Panc1 (cell line): ENCODE measurements around the gene NPAS3. TPM values are rescaled to one million over a fixed set of nuclear protein-coding genes. Genes with fewer than 3 reads are reported as not detected.

Experiments used
- ATAC-seq: fragments of 200-7000 bp; cut with Tn5 transposase; 2 replicates; pipeline ENCODE4 v1.9.1; 2020; ENCODE audit warnings: mild to moderate bottlenecking, moderate library complexity
- BruUV-seq: library from RNA; stranded (reverse); fragments of 400-500 nt; replicated peaks from 2 replicates; lab custom pipeline; 2021; lab: Mats Ljungman, UMichigan
- CTCF ChIA-PET: fragments of 300-600 bp; sonication (Branson Sonifier 250); formaldehyde crosslinking; loops from one replicate; lab custom pipeline; 2022; ENCODE audit warnings: antibody characterized with exemption; lab: Charles Lee
- POLR2A ChIA-PET: fragments of 300-600 bp; sonication (Branson Sonifier 250); formaldehyde crosslinking; loops from one replicate; lab custom pipeline; 2022; ENCODE audit warnings: antibody characterized with exemption; lab: Charles Lee
- DNase-seq: peaks from one replicate; pipeline ENCODE4 v3.0.0-alpha.2; 2010; ENCODE audit warnings: low read depth, low spot score
- H3K27ac ChIP-seq: 2 replicates; pipeline ENCODE4 v1.5.1; 2011; ENCODE audit warnings: mild to moderate bottlenecking, low read length, inconsistent platforms
- H3K27me3 ChIP-seq: fragments of 200-500 bp; sonication (Bioruptor generic); 2 replicates; pipeline ENCODE4 v1.6.0; 2014; ENCODE audit warnings: low read length, inconsistent platforms; ENCODE audit not compliant: control insufficient read depth, insufficient read depth
- H3K36me3 ChIP-seq: fragments of 200-500 bp; sonication (Bioruptor generic); 2 replicates; pipeline ENCODE4 v1.5.1; 2014; ENCODE audit warnings: inconsistent platforms, mild to moderate bottlenecking, low read length, moderate library complexity; ENCODE audit not compliant: control insufficient read depth, insufficient read depth
- H3K4me1 ChIP-seq: 2 replicates; pipeline ENCODE4 v1.5.1; 2011; ENCODE audit warnings: inconsistent platforms, mild to moderate bottlenecking, low read length, moderate library complexity; ENCODE audit not compliant: control insufficient read depth, insufficient read depth
- H3K4me3 ChIP-seq, 2 experiments: 2 replicates each; pipeline ENCODE4 v1.5.1; 2011 to 2012; ENCODE audit warnings: low read depth in 2 of 2, low read length in 2 of 2, mild to moderate bottlenecking in 2 of 2, inconsistent platforms in 1 of 2, moderate library complexity in 1 of 2
- H3K9me3 ChIP-seq: fragments of 200-500 bp; sonication (Bioruptor generic); 2 replicates; pipeline ENCODE4 v1.5.1; 2014; ENCODE audit warnings: low read depth, mild to moderate bottlenecking, inconsistent platforms, low read length, moderate library complexity; ENCODE audit not compliant: control insufficient read depth, insufficient read depth
- CTCF ChIP-seq: fragments of 450-650 bp; IDR thresholded peaks from 2 replicates; pipeline ENCODE4 v1.5.1; 2017; ENCODE audit warnings: mild to moderate bottlenecking
- POLR2AphosphoS5 ChIP-seq: IDR thresholded peaks from 2 replicates; pipeline ENCODE4 v1.6.1; 2012; ENCODE audit warnings: mild to moderate bottlenecking, low read depth, low read length, moderate library complexity
- REST ChIP-seq, 2 experiments: IDR thresholded peaks; 2 replicates each; pipeline ENCODE4 v1.6.1; 2011 to 2012; ENCODE audit warnings: low read depth in 2 of 2, control low read depth in 1 of 2, low read length in 1 of 2, mild to moderate bottlenecking in 1 of 2, moderate library complexity in 1 of 2; ENCODE audit not compliant: insufficient read depth in 1 of 2
- SIN3A ChIP-seq: IDR thresholded peaks from 2 replicates; pipeline ENCODE4 v1.6.1; 2012; ENCODE audit warnings: low read depth, mild to moderate bottlenecking, low read length, moderate library complexity, borderline replicate concordance; ENCODE audit not compliant: insufficient read depth
- TCF7L2 ChIP-seq: IDR thresholded peaks from 2 replicates; pipeline ENCODE4 v1.6.1; 2011; ENCODE audit warnings: mild to moderate bottlenecking, low read depth, low read length, inconsistent platforms
- in situ Hi-C: cut with HindIII; loops from 2 replicates; pipeline ENCODE4 v1.10.0; 2016; ENCODE audit warnings: low sequenced_read_pairs, low pct_unique_long_range_greater_than_20kb
- intact Hi-C: fragments of 100-400 bp; cut with micrococcal nuclease; formaldehyde crosslinking; loops from one replicate; pipeline ENCODE4 v1.10.0; 2022; ENCODE audit not compliant: unreplicated experiment
- total RNA-seq: library from RNA; stranded (reverse); gene quantifications from one replicate; pipeline ENCODE4 v1.2.1, GENCODE V29; 2021; ENCODE audit not compliant: unreplicated experiment

The NPAS3 gene
- total RNA-seq, 1 experiment from 2014 or later = 0.23 TPM

DNA sequence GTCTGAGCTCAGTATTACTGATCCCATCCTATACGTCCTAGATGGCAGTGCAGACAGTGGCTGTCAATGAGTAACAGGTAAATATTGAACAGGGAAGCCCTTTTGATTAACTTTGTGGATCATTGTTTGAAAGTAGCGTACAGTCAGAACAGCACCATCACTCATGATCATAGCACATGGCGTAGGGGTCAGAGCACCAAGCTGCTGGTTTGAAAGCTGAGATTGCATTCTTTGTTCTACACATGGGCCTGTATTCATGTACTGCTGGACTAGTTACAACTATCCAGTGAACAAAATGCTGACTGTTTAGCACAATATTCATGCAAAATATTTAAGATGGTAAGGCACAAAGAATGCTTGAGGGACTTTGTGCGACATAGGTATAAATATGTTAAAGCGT, 131.8 kb downstream of the NPAS3 start:
- intact Hi-C loops = no loop called here
- TF ChIP-seq SIN3A (no peak), CTCF (no peak)
- no TSS peak for BruUV-seq
- in situ Hi-C loops = no loop called here
- Histone ChIP-seq H3K4me1 (no peaks in the 10 kb centered on the region), H3K27me3 (no peaks in the 10 kb centered on the region), H3K27ac (no peak overlapping the region), H3K9me3 (no peaks in the 10 kb centered on the region), H3K36me3 (no peaks in the 10 kb centered on the region), H3K4me3 (no peak overlapping the region)
- CTCF ChIA-PET = no interaction called here
- POLR2A ChIA-PET = no interaction called here
- no peak for DNase-seq
- ATAC-seq = no peak

DNA sequence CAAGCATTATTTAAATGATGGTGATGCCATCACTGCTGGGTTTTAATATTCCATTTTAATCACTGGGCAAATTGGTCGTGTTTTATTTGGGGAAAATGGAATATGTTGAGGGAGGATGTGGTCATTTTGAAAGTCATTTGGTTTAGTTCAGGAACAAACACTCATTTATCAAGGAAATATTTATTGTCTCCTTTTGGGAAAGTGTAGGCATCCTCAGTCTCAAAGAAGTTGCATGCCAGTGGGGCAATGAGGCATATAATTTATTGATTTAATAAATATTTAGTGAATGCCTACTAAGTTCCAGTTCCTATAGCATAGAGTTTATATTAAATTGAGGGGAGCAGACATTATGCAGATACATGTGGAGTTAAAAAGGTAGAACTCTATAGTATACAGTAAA, 134.3 kb downstream of the NPAS3 start:
- no peak for DNase-seq
- Histone ChIP-seq H3K27me3 (no peaks in the 10 kb centered on the region), H3K9me3 (no peaks in the 10 kb centered on the region), H3K4me3 (no peak overlapping the region), H3K4me1 (no peaks in the 10 kb centered on the region), H3K36me3 (no peaks in the 10 kb centered on the region), H3K27ac (no peak overlapping the region)
- BruUV-seq = no TSS peak
- POLR2A ChIA-PET = no interaction called here
- no peak for TF ChIP-seq REST (IDR thresholded peaks at IDR 0.05; ENCODE audit: insufficient read depth in 1 of 2, low read depth in 2 of 2, low read length in 1 of 2)
- TF ChIP-seq SIN3A = no peak
- no peak for TF ChIP-seq TCF7L2
- TF ChIP-seq CTCF = no peak
- no peak for TF ChIP-seq POLR2AphosphoS5
- no peak for ATAC-seq
- CTCF ChIA-PET = no interaction called here
- intact Hi-C loops (no loop called here), in situ Hi-C loops (no loop called here)

DNA sequence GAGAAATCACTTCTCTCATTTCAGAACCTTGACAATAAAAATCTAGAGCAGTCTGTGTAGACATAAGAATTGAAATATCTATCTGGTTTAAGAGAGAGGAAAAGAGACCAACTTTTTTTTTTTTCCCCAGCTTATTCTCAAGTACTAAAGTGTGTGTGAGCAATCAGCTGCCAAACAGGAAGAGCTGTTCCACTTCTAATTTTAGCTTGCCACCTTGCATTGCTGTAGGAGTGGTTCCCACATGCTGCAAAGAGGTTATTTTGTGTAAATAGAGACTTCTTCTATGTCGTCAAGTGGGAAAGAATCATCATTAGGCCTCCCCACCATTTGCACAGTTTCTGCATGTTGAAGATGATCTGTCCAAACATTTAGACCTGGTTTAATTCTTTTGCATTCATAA, 142.6 kb downstream of the NPAS3 start:
- ATAC-seq (no peak), DNase-seq (no peak)
- intact Hi-C loops (no loop called here), in situ Hi-C loops (no loop called here)
- no peak overlapping the region for H3K27ac ChIP-seq
- no peak for TF ChIP-seq CTCF
- TF ChIP-seq SIN3A = no peak
- no peak for TF ChIP-seq POLR2AphosphoS5
- no peak for TF ChIP-seq REST (IDR thresholded peaks at IDR 0.05; ENCODE audit: insufficient read depth in 1 of 2, low read depth in 2 of 2, low read length in 1 of 2)
- TF ChIP-seq TCF7L2 = no peak
- H3K4me1 ChIP-seq = no peaks in the 10 kb centered on the region
- ChIA-PET POLR2A (no interaction called here), CTCF (no interaction called here)
- BruUV-seq = no TSS peak
- no peaks in the 10 kb centered on the region for H3K36me3 ChIP-seq
- H3K27me3 ChIP-seq = no peaks in the 10 kb centered on the region
- H3K4me3 ChIP-seq = no peak overlapping the region
- no peaks in the 10 kb centered on the region for H3K9me3 ChIP-seq
